Measurements from ENCODE around the gene STX7. TPM values are rescaled to one million over a fixed set of nuclear protein-coding genes. Genes with fewer than 3 reads are reported as not detected.

STX7 gene
- polyA plus RNA-seq, 3 donors: 49.7 to 85.1 (median 81.7) TPM

DNA sequence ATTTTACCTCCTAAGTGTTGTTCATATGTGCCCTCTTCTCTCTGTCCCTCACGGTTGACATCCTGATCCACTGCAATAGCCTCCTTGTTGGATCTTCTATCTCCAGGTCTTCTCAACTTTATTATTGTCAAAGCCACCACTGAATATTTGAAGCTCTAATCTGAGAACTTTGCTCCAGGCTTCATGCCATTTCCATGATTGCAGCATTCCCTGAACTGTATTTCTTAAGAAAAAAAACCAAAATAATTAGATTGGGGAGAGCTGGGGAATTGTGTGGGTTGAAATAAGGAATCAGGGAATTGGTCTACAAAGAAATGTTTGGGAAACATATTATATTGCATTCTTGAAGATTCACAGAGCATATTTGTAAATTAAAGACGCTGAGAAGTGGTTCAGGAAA is 2.5 kb upstream of the STX7 start:
- Mint-ChIP-seq H3K27ac (no peak overlapping the region), H3K9me3 (no peaks in the 10 kb centered on the region), H3K4me1 (peaks cover 27% of the 10 kb centered on the region), H3K27me3 (ENCODE audit: low read depth in 3 of 3) (peaks cover 0 to 2% (median 2%) of the 10 kb centered on the region in 3 donors), H3K4me3 (no peak overlapping the region), H3K36me3 (no peaks in the 10 kb centered on the region)
- no peak for DNase-seq
- WGBS (ENCODE audit: insufficient coverage): 0% methylated on average over 1 of the region's 2 CpGs
- no peak overlapping the region for H3K27ac ChIP-seq (ENCODE audit: low read depth in 1 of 2, low read length in 2 of 2)
- intact Hi-C loops (cut with micrococcal nuclease): loop anchor here in 1 of 2 donors (10.0 kb wide), 1 partner anchor 149 kb away; no protein-coding TSS in a partner anchor
- H3K27me3 ChIP-seq (ENCODE audit: control insufficient read depth in 2 of 2, insufficient read depth in 2 of 2, low read length in 2 of 2): no peaks in the 10 kb centered on the region
- H3K4me3 ChIP-seq (replicated peaks in 1 of 3; ENCODE audit: low read depth in 2 of 3, low read length in 3 of 3): no peak overlapping the region
- H2AFZ ChIP-seq (ENCODE audit: insufficient read depth, low read depth, low read length, poor library complexity, severe bottlenecking): no peak overlapping the region
- TF ChIP-seq, protein P1, sequence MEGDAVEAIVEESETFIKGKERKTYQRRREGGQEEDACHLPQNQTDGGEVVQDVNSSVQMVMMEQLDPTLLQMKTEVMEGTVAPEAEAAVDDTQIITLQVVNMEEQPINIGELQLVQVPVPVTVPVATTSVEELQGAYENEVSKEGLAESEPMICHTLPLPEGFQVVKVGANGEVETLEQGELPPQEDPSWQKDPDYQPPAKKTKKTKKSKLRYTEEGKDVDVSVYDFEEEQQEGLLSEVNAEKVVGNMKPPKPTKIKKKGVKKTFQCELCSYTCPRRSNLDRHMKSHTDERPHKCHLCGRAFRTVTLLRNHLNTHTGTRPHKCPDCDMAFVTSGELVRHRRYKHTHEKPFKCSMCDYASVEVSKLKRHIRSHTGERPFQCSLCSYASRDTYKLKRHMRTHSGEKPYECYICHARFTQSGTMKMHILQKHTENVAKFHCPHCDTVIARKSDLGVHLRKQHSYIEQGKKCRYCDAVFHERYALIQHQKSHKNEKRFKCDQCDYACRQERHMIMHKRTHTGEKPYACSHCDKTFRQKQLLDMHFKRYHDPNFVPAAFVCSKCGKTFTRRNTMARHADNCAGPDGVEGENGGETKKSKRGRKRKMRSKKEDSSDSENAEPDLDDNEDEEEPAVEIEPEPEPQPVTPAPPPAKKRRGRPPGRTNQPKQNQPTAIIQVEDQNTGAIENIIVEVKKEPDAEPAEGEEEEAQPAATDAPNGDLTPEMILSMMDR (IDR thresholded peaks at IDR 0.05): no peak
- peaks cover 18% of the 10 kb centered on the region for H4K20me1 ChIP-seq (ENCODE audit: insufficient read depth, low read length)
- H3K79me2 ChIP-seq (ENCODE audit: insufficient read depth, low read length): peaks cover 27% of the 10 kb centered on the region
- no peak overlapping the region for H3K9ac ChIP-seq (ENCODE audit: insufficient read depth, low read length, poor library complexity, severe bottlenecking)
- no peak overlapping the region for H3K4me2 ChIP-seq (replicated peaks; ENCODE audit: extremely low read depth, low read length, poor library complexity, severe bottlenecking)
- H3K36me3 ChIP-seq (replicated peaks in 1 of 2; ENCODE audit: control insufficient read depth in 1 of 2, insufficient read depth in 2 of 2, low read length in 2 of 2): no peaks in the 10 kb centered on the region
- no peaks in the 10 kb centered on the region for H3K9me3 ChIP-seq (replicated peaks in 1 of 2; ENCODE audit: control insufficient read depth in 1 of 2, insufficient read depth in 1 of 2, low read length in 2 of 2)
- H3K4me1 ChIP-seq (ENCODE audit: control insufficient read depth in 1 of 2, insufficient read depth in 2 of 2, low read length in 2 of 2): peaks cover 28 to 32% of the 10 kb centered on the region in 2 donors

DNA sequence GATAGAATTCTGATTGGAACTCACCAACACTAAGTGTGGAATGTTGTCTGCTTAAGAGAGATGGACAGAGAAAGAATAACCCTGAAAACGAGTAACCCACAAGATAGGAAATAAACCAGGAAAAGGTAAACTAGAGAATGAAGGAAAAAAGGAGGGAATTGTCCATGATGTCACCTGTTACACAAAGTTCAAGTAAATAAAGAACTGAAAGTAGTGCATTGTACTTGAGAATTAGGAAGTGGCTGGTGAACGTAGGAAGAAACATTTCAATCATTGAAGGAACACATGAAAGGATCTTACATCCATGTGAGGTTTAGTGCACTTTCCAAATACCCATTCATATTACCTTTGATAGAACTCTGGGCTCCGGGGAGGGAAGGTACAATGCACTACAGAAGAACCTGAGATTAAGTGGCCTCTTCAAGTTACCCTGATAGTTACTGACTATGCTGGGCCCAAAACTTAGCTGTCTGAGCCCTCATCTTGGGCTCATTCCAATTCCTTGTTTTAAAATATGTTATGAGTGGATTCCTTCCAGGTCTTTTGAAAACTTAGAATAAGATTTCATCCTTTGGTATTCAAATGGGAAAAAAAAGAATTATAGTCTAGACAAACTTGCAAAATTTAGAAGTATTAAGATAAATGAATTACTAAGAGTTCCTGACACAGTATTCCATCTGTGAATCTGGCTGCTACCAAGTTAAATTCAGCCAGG is 1.1 kb upstream of the STX7 start:
- Mint-ChIP-seq H3K27me3 (ENCODE audit: low read depth in 3 of 3) (peaks cover 0 to 2% (median 2%) of the 10 kb centered on the region in 3 donors), H3K27ac (peak overlapping the region; percentile 92 to 98 (median 97)), H3K9me3 (no peaks in the 10 kb centered on the region), H3K4me3 (peak overlapping the region; percentile 73 to 95), H3K4me1 (peaks cover 36% of the 10 kb centered on the region), H3K36me3 (peaks cover 0 to 2% of the 10 kb centered on the region in 2 donors)
- Histone ChIP-seq H3K27me3 (ENCODE audit: control insufficient read depth in 2 of 2, insufficient read depth in 2 of 2, low read length in 2 of 2) (no peaks in the 10 kb centered on the region), H4K20me1 (ENCODE audit: insufficient read depth, low read length) (peaks cover 32% of the 10 kb centered on the region), H3K4me3 (replicated peaks in 1 of 3; ENCODE audit: low read depth in 2 of 3, low read length in 3 of 3) (peak overlapping the region in 1 of 3 experiments; percentile 81), H3K9ac (ENCODE audit: insufficient read depth, low read length, poor library complexity, severe bottlenecking) (no peak overlapping the region), H3K79me2 (ENCODE audit: insufficient read depth, low read length) (peaks cover 41% of the 10 kb centered on the region), H3K36me3 (replicated peaks in 1 of 2; ENCODE audit: control insufficient read depth in 1 of 2, insufficient read depth in 2 of 2, low read length in 2 of 2) (peaks cover 0 to 2% of the 10 kb centered on the region in 2 donors), H3K27ac (ENCODE audit: low read depth in 1 of 2, low read length in 2 of 2) (peak overlapping the region in 1 of 2 donors; percentile 85), H2AFZ (ENCODE audit: insufficient read depth, low read depth, low read length, poor library complexity, severe bottlenecking) (peak overlapping the region; percentile 19), H3K9me3 (replicated peaks in 1 of 2; ENCODE audit: control insufficient read depth in 1 of 2, insufficient read depth in 1 of 2, low read length in 2 of 2) (no peaks in the 10 kb centered on the region), H3K4me1 (ENCODE audit: control insufficient read depth in 1 of 2, insufficient read depth in 2 of 2, low read length in 2 of 2) (peaks cover 33 to 42% of the 10 kb centered on the region in 2 donors), H3K4me2 (replicated peaks; ENCODE audit: extremely low read depth, low read length, poor library complexity, severe bottlenecking) (peak overlapping the region; percentile 87)
- WGBS (ENCODE audit: insufficient coverage): no CpG with 5 or more reads among the region's 3 CpGs
- peak in 2 of 3 donors; percentile 51 to 54 for DNase-seq
- intact Hi-C loops (cut with micrococcal nuclease): loop anchor here (5.0 to 10.0 kb wide), 2 partner anchors 151 to 298 kb away; partner anchors contain the start of gene RPS12 (in 1 of the 2)
- TF ChIP-seq, protein P1 (IDR thresholded peaks at IDR 0.05): no peak

Measured in CD14-positive monocyte (primary cell).